Smooth muscle cell (in vitro differentiated cells): ENCODE data around the gene ANKFY1. TPM values are rescaled to one million over a fixed set of nuclear protein-coding genes. Genes with fewer than 3 reads are reported as not detected.

ENCODE experiments used
- DNase-seq: peaks from one replicate; lab custom pipeline; 2025; ENCODE audit not compliant: unreplicated experiment; lab: John Stamatoyannopoulos, UW
- H2AFZ ChIP-seq: fragments of 200-600 bp; sonication (generic); 2 replicates; pipeline ENCODE4 v1.6.0; 2016; ENCODE audit warnings: antibody characterized with exemption, low read depth, mild to moderate bottlenecking
- H3F3A ChIP-seq: fragments of 200-600 bp; sonication (generic); 2 replicates; pipeline ENCODE4 v1.6.0; 2017; ENCODE audit warnings: antibody characterized with exemption, low read depth
- H3K27ac ChIP-seq: fragments of 200-600 bp; sonication (generic); 2 replicates; pipeline ENCODE4 v1.5.1; 2016; ENCODE audit warnings: low read depth, mild to moderate bottlenecking
- H3K27me3 ChIP-seq: fragments of 200-600 bp; sonication (generic); 2 replicates; pipeline ENCODE4 v1.6.1; 2016; ENCODE audit warnings: low read depth, mild to moderate bottlenecking
- H3K36me3 ChIP-seq: fragments of 200-600 bp; sonication (generic); 2 replicates; pipeline ENCODE4 v1.5.1; 2016; ENCODE audit warnings: low read depth
- H3K4me1 ChIP-seq: fragments of 200-600 bp; sonication (generic); 2 replicates; pipeline ENCODE4 v1.5.1; 2016; ENCODE audit warnings: low read depth
- H3K4me2 ChIP-seq: fragments of 200-600 bp; sonication (generic); 2 replicates; pipeline ENCODE4 v1.6.0; 2016; ENCODE audit warnings: mild to moderate bottlenecking
- H3K4me3 ChIP-seq: fragments of 200-600 bp; sonication (generic); 2 replicates; pipeline ENCODE4 v1.5.1; 2016; ENCODE audit warnings: mild to moderate bottlenecking
- H3K79me2 ChIP-seq: fragments of 200-600 bp; sonication (generic); 2 replicates; pipeline ENCODE4 v1.6.0; 2016; ENCODE audit warnings: low read depth, mild to moderate bottlenecking
- H3K9ac ChIP-seq: fragments of 200-600 bp; sonication (generic); 2 replicates; pipeline ENCODE4 v1.6.0; 2016; ENCODE audit warnings: low read depth
- H3K9me3 ChIP-seq: fragments of 200-600 bp; sonication (generic); replicated peaks from 2 replicates; pipeline ENCODE4 v1.5.1; 2016; ENCODE audit warnings: low read depth
- H4K20me1 ChIP-seq: fragments of 200-600 bp; sonication (generic); 2 replicates; pipeline ENCODE4 v1.6.0; 2016; ENCODE audit warnings: low read depth
- CTCF ChIP-seq: fragments of 200-600 bp; sonication (generic); IDR thresholded peaks from 2 replicates; pipeline ENCODE4 v1.5.1; 2017; ENCODE audit warnings: borderline replicate concordance, mild to moderate bottlenecking, antibody characterized with exemption; ENCODE audit not compliant: insufficient read depth, poor library complexity, severe bottlenecking
- WGBS: methylation state at CpG from one replicate; pipeline ENCODE4 v1.1.7; 2016; ENCODE audit warnings: low lambda C conversion rate; 5-methylcytosine and 5-hydroxymethylcytosine counted together
- polyA plus RNA-seq: library from polyadenylated mRNA; unstranded; fragments of >200 nt; fragmentation: Nextera tagmentation; extraction: Ambion mirVana; gene quantifications from 2 replicates; pipeline ENCODE4 v1.2.1, GENCODE V29; 2016
- total RNA-seq: library from RNA; depleted of rRNA; stranded (reverse); fragments of >200 nt; gene quantifications from 2 replicates; pipeline ENCODE4 v1.2.3, GENCODE V29; 2014

Gene ANKFY1
- total RNA-seq (20.4 and 26.3 TPM in 2 replicates), polyA plus RNA-seq (11.5 and 14.9 TPM in 2 replicates)

- H3K79me2 ChIP-seq = peaks cover 50% of the 10 kb centered on the region
- no peak for TF ChIP-seq CTCF
- peak within 1 kb of the TSS; percentile 86 for H3K4me2 ChIP-seq
- H3K27ac ChIP-seq = peak within 1 kb of the TSS; percentile 81
- H2AFZ ChIP-seq = peak within 1 kb of the TSS; percentile 75
- under 1% methylated on average over 63 of the region's 85 CpGs for WGBS
- H3F3A ChIP-seq = no peaks in the 10 kb centered on the region
- H4K20me1 ChIP-seq = peaks cover 21% of the 10 kb centered on the region
- DNase-seq = peak; percentile 87
- H3K9me3 ChIP-seq = no peaks in the 10 kb centered on the region
- no peaks in the 10 kb centered on the region for H3K36me3 ChIP-seq
- H3K27me3 ChIP-seq = no peaks in the 10 kb centered on the region
- peak within 1 kb of the TSS; percentile 96 for H3K9ac ChIP-seq
- H3K4me1 ChIP-seq = peaks cover 7% of the 10 kb centered on the region
- peak within 1 kb of the TSS; percentile 94 for H3K4me3 ChIP-seq
These were observed at the start of gene ANKFY1 for GRCh38 chr17:4263282-4264215. Gene ANKFY1, minus strand, starts transcription at chr17:4263979. Its CDS starts 38 bp downstream, at chr17:4263941.

DNA sequence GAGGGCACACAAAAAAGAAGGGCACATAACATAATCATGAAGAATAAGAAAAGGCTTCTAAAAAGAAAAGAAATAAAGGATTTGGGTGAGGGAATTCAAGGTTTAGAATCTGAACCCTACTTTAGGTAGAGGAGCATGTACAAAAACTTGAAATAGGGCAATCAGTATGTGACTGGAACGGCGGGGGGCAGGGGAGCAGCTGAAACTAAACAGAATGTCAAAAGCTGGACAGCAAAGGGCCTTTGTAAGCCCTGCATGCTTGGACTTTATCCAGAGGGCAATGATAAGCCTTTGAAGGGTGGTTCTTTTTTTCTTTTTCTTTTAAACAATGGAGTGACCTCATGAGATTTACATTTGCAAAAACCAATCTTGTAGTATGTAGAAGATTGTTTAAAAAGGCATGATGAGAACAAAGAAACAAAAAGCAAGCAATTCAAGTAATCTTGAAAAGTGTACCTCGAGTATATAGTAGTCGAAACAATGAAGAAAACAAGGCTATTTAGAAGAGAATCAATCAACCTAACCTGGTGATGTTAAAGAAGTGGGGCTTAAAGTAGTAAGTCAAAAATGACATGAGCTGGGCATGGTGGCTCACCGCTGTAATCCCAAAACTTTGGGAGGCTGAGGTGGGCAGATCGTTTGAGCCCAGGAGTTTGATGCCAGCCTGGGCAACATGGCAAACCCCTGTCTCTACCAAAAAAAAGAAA is 46.7 kb upstream of the ANKFY1 start:
- TF ChIP-seq CTCF = no peak
- DNase-seq = no peak
- Histone ChIP-seq H3K27ac (no peak overlapping the region), H3K79me2 (peaks cover 84% of the 10 kb centered on the region), H3K27me3 (no peaks in the 10 kb centered on the region), H3K4me2 (no peak overlapping the region), H2AFZ (no peak overlapping the region), H4K20me1 (peaks cover 94% of the 10 kb centered on the region), H3K4me3 (no peak overlapping the region), H3K9ac (no peak overlapping the region), H3F3A (no peaks in the 10 kb centered on the region), H3K36me3 (no peaks in the 10 kb centered on the region), H3K9me3 (no peaks in the 10 kb centered on the region), H3K4me1 (no peaks in the 10 kb centered on the region)
- WGBS = 91% methylated on average over 6 of the region's 6 CpGs

GRCh38 chr17:4309897-4310296 is 46.1 kb upstream of the ANKFY1 start:
- no peak for TF ChIP-seq CTCF
- DNase-seq = no peak
- Histone ChIP-seq H3K4me3 (no peak overlapping the region), H3K27ac (no peak overlapping the region), H3K9ac (no peak overlapping the region), H4K20me1 (peaks cover 95% of the 10 kb centered on the region), H3K4me2 (no peak overlapping the region), H3K9me3 (no peaks in the 10 kb centered on the region), H3K36me3 (no peaks in the 10 kb centered on the region), H3K4me1 (no peaks in the 10 kb centered on the region), H3K27me3 (no peaks in the 10 kb centered on the region), H3F3A (no peaks in the 10 kb centered on the region), H2AFZ (no peak overlapping the region), H3K79me2 (peaks cover 78% of the 10 kb centered on the region)
- WGBS = 77% methylated on average over 1 of the region's 1 CpG
